SK-N-SH (cell line): ENCODE data around the gene ARID1A. TPM values are rescaled to one million over a fixed set of nuclear protein-coding genes. Genes with fewer than 3 reads are reported as not detected.

Experiments
- CTCF ChIA-PET: fragments of 300-600, 350-600 bp; formaldehyde crosslinking; extraction: SDS; loops from one replicate; lab custom pipeline; 2021; lab: Yijun Ruan, JAX
- POLR2A ChIA-PET: fragments of 350-600 bp; sonication (Branson Sonifier 250); formaldehyde crosslinking; extraction: SDS; loops from one replicate; lab custom pipeline; 2020; ENCODE audit warnings: antibody characterized with exemption, inconsistent platforms; lab: Yijun Ruan, JAX
- DNase-seq: peaks from one replicate; pipeline ENCODE4 v3.0.0; 2012
- H2AFZ ChIP-seq: fragments of 200-600 bp; sonication (generic); 2 replicates; pipeline ENCODE4 v1.8.1; 2016; ENCODE audit warnings: antibody characterized with exemption, mild to moderate bottlenecking, low read depth
- H3F3A ChIP-seq: fragments of 200-600 bp; sonication (generic); replicated peaks from 2 replicates; pipeline ENCODE3; 2016; ENCODE audit warnings: antibody characterized with exemption, mild to moderate bottlenecking; ENCODE audit not compliant: insufficient read depth
- H3K27ac ChIP-seq, 2 experiments: fragments of 200-500 bp in 1 of 2; fragments of 200-600 bp in 1 of 2; sonication (Bioruptor generic) in 1 of 2; sonication (generic), shearing (Covaris generic) in 1 of 2; 2 replicates each; pipeline versions ENCODE4 v1.5.1 to v1.6.1; 2014 to 2016; ENCODE audit warnings: low read depth in 2 of 2, inconsistent platforms in 1 of 2, low read length in 1 of 2, mild to moderate bottlenecking in 1 of 2, mixed read lengths in 1 of 2
- H3K27me3 ChIP-seq: fragments of 200-600 bp; sonication (generic), shearing (Covaris generic); 2 replicates; pipeline ENCODE4 v1.6.1; 2016; ENCODE audit warnings: mixed run types; ENCODE audit not compliant: insufficient read depth
- H3K36me3 ChIP-seq, 2 experiments: fragments of 200-500 bp in 1 of 2; fragments of 200-600 bp in 1 of 2; sonication (Bioruptor generic) in 1 of 2; sonication (generic) in 1 of 2; replicated peaks in 1 of 2; 2 replicates each; pipeline versions ENCODE3 to v1.5.1; 2014 to 2016; ENCODE audit warnings: low read length in 1 of 2, mild to moderate bottlenecking in 1 of 2; ENCODE audit not compliant: insufficient read depth in 2 of 2, control insufficient read depth in 1 of 2
- H3K4me1 ChIP-seq, 2 experiments: fragments of 200-500 bp in 1 of 2; fragments of 200-600 bp in 1 of 2; sonication (Bioruptor generic) in 1 of 2; sonication (generic), shearing (Covaris generic) in 1 of 2; 2 replicates each; pipeline versions ENCODE4 v1.5.1 to v1.6.1; 2014 to 2016; ENCODE audit warnings: low read depth in 1 of 2, low read length in 1 of 2, mixed run types in 1 of 2; ENCODE audit not compliant: insufficient read depth in 2 of 2, control insufficient read depth in 1 of 2
- H3K4me2 ChIP-seq: fragments of 200-600 bp; sonication (generic), shearing (Covaris generic); 2 replicates; pipeline ENCODE4 v1.6.1; 2017; ENCODE audit warnings: mixed run types
- H3K4me3 ChIP-seq, 2 experiments: fragments of 200-500 bp in 1 of 2; fragments of 200-600 bp in 1 of 2; sonication (Bioruptor generic) in 1 of 2; sonication (generic), shearing (Covaris generic) in 1 of 2; 2 replicates each; pipeline versions ENCODE4 v1.5.1 to v1.8.1; 2014 to 2016; ENCODE audit warnings: low read depth in 2 of 2, inconsistent platforms in 1 of 2, low read length in 1 of 2, mild to moderate bottlenecking in 1 of 2, mixed read lengths in 1 of 2, moderate library complexity in 1 of 2
- H3K79me2 ChIP-seq: fragments of 200-600 bp; sonication (generic); 2 replicates; pipeline ENCODE4 v1.8.1; 2017; ENCODE audit warnings: mild to moderate bottlenecking; ENCODE audit not compliant: insufficient read depth
- H3K9ac ChIP-seq: fragments of 200-600 bp; sonication (generic); 2 replicates; pipeline ENCODE4 v1.6.1; 2017; ENCODE audit warnings: mixed run types
- H3K9me2 ChIP-seq: fragments of 200-600 bp; sonication (generic); 2 replicates; pipeline ENCODE4 v1.6.1; 2017; ENCODE audit warnings: mixed run types
- H3K9me3 ChIP-seq: fragments of 200-600 bp; sonication (generic); 2 replicates; pipeline ENCODE4 v1.6.1; 2017; ENCODE audit warnings: mixed run types, mild to moderate bottlenecking, moderate library complexity
- H4K20me1 ChIP-seq: fragments of 200-600 bp; sonication (generic); 2 replicates; pipeline ENCODE4 v1.6.1; 2017; ENCODE audit warnings: mild to moderate bottlenecking, mixed run types; ENCODE audit not compliant: insufficient read depth
- CHD2 ChIP-seq: fragments of 150-350 bp; IDR thresholded peaks from 2 replicates; pipeline ENCODE4 v1.6.1; 2018; ENCODE audit warnings: low read length; ENCODE audit not compliant: partially characterized antibody
- CTCF ChIP-seq: fragments of 200-600 bp; sonication (generic); IDR thresholded peaks from 2 replicates; pipeline ENCODE4 v1.6.1; 2017; ENCODE audit warnings: antibody characterized with exemption, mild to moderate bottlenecking, moderate library complexity
- EP300 ChIP-seq, 2 experiments: IDR thresholded peaks; 2 replicates each; pipeline versions ENCODE4 v1.4.0 to v1.6.1; 2012; ENCODE audit warnings: borderline replicate concordance in 1 of 2, low read depth in 1 of 2, low read length in 1 of 2
- EZH2phosphoT487 ChIP-seq: fragments of 200-600 bp; sonication (generic); IDR thresholded peaks from 2 replicates; pipeline ENCODE4 v1.6.1; 2017; ENCODE audit warnings: low read depth, mixed run types, mild to moderate bottlenecking, antibody characterized with exemption, moderate library complexity, borderline replicate concordance
- FOSL2 ChIP-seq: IDR thresholded peaks from 2 replicates; pipeline ENCODE4 v1.4.0; 2012; ENCODE audit warnings: low read depth, mild to moderate bottlenecking, moderate library complexity, borderline replicate concordance
- FOXJ3 ChIP-seq: sonication (generic); formaldehyde crosslinking; IDR thresholded peaks from 2 replicates; pipeline ENCODE4 v1.5.1; 2020; ENCODE audit warnings: mild to moderate bottlenecking, missing genetic modification reagents
- GATA2 ChIP-seq: sonication (generic); formaldehyde crosslinking; IDR thresholded peaks from 2 replicates; pipeline ENCODE4 v1.5.0; 2020; ENCODE audit warnings: mild to moderate bottlenecking, missing genetic modification reagents
- JUND ChIP-seq: IDR thresholded peaks from 2 replicates; pipeline ENCODE4 v1.4.0; 2012
- MAX ChIP-seq: IDR thresholded peaks from 2 replicates; pipeline ENCODE4 v1.4.0; 2012; ENCODE audit warnings: low read depth
- MXI1 ChIP-seq: IDR thresholded peaks from 2 replicates; pipeline ENCODE4 v1.6.1; 2012; ENCODE audit warnings: mild to moderate bottlenecking, low read depth, low read length, improper control_type of control experiment
- NFIC ChIP-seq: IDR thresholded peaks from 2 replicates; pipeline ENCODE4 v1.4.0; 2012; ENCODE audit warnings: borderline replicate concordance
- PBX3 ChIP-seq: IDR thresholded peaks from 2 replicates; pipeline ENCODE4; 2012
- RAD21 ChIP-seq: IDR thresholded peaks from 2 replicates; pipeline ENCODE4 v1.6.1; 2012; ENCODE audit warnings: mild to moderate bottlenecking, low read length
- RCOR1 ChIP-seq: fragments of 150-350 bp; IDR thresholded peaks from 2 replicates; pipeline ENCODE4 v1.6.1; 2017; ENCODE audit warnings: antibody characterized with exemption, low read length
- REST ChIP-seq: IDR thresholded peaks from 2 replicates; pipeline ENCODE4 v1.6.1; 2012; ENCODE audit warnings: mild to moderate bottlenecking, low read depth, low read length, moderate library complexity
- RXRA ChIP-seq: IDR thresholded peaks from 2 replicates; pipeline ENCODE4 v1.4.0; 2012; ENCODE audit warnings: low read depth, mild to moderate bottlenecking, borderline replicate concordance
- SIN3A ChIP-seq: IDR thresholded peaks from 2 replicates; pipeline ENCODE4 v1.6.1; 2012; ENCODE audit warnings: low read depth, mild to moderate bottlenecking, low read length, moderate library complexity, borderline replicate concordance
- SMC3 ChIP-seq: IDR thresholded peaks from 2 replicates; pipeline ENCODE4 v1.6.1; 2012; ENCODE audit warnings: low read depth, low read length, improper control_type of control experiment
- TAF1 ChIP-seq: IDR thresholded peaks from 2 replicates; pipeline ENCODE4 v1.6.1; 2012; ENCODE audit warnings: low read depth, mild to moderate bottlenecking, low read length, moderate library complexity, borderline replicate concordance
- TCF12 ChIP-seq: IDR thresholded peaks from 2 replicates; pipeline ENCODE4 v1.4.0; 2012
- USF2 ChIP-seq: fragments of 150-350 bp; IDR thresholded peaks from 2 replicates; pipeline ENCODE4 v1.6.1; 2017; ENCODE audit warnings: antibody characterized with exemption, low read length, low read depth, borderline replicate concordance
- YY1 ChIP-seq: IDR thresholded peaks from 2 replicates; pipeline ENCODE4 v1.4.0; 2012; ENCODE audit warnings: low read depth, mild to moderate bottlenecking
- WGBS: methylation state at CpG from one replicate; pipeline ENCODE4 v1.1.6; 2017; ENCODE audit warnings: low lambda C conversion rate; 5-methylcytosine and 5-hydroxymethylcytosine counted together
- polyA plus RNA-seq, 3 experiments: library from polyadenylated mRNA; depleted of rRNA; stranded (reverse); fragments of >200 nt; gene quantifications; 2 replicates each; pipeline ENCODE4 v1.2.3, GENCODE V29; 2012

The ARID1A gene
- polyA plus RNA-seq, 1 of the 3 experiments (the other 2 are of a cell fraction), result 26.5 TPM

GRCh38 chr1:26787381-26787705 is 91.5 kb downstream of the ARID1A start (continued):
- TF ChIP-seq PBX3 (no peak), MXI1 (no peak), FOSL2 (no peak), TCF12 (no peak), RCOR1 (no peak), EP300 (IDR thresholded peaks at IDR 0.05; ENCODE audit: borderline replicate concordance in 1 of 2, low read depth in 1 of 2, low read length in 1 of 2) (no peak), FOXJ3 (CRISPR knock-in tag) (no peak)

- H3K36me3 ChIP-seq, result peaks cover 0 to 20% of the 10 kb centered on the region in 2 experiments
- ChIA-PET POLR2A (interaction anchor here (0.6 to 2.5 kb wide), 15 partner anchors 9 to 299 kb away, joined by 3 to 44 read pairs (median 4); partner anchors contain the start of gene ARID1A), CTCF (interaction anchor here (0.6 to 6.2 kb wide), 33 partner anchors 10 to 288 kb away, joined by 3 to 311 read pairs (median 6); partner anchors contain the start of gene RPS6KA1)
- peak within 1 kb of the TSS; percentile 91 for H3K9ac ChIP-seq
- DNase-seq, result peak; percentile 97
- H3K4me2 ChIP-seq, result peak within 1 kb of the TSS; percentile 96
- peaks cover 34% of the 10 kb centered on the region for H3F3A ChIP-seq
- peak within 1 kb of the TSS; percentile 98 to 99 for H3K27ac ChIP-seq
- H3K9me3 ChIP-seq, result no peaks in the 10 kb centered on the region
- H3K79me2 ChIP-seq, result peaks cover 7% of the 10 kb centered on the region; the same call in 1 of the 2 replicates
- WGBS, result 5% methylated on average over 16 of the region's 63 CpGs
- peak within 1 kb of the TSS; percentile 85 for H2AFZ ChIP-seq
- no peaks in the 10 kb centered on the region for H4K20me1 ChIP-seq
- no peaks in the 10 kb centered on the region for H3K27me3 ChIP-seq
- no peaks in the 10 kb centered on the region for H3K9me2 ChIP-seq
- H3K4me1 ChIP-seq, result peaks cover 29 to 34% of the 10 kb centered on the region in 2 experiments
- peak within 1 kb of the TSS; percentile 71 to 88 for H3K4me3 ChIP-seq
- TF ChIP-seq SIN3A (peak; percentile 51; the same call in 1 of the 2 replicates), NFIC (no peak), FOSL2 (no peak), SMC3 (no peak), TCF12 (no peak; the same call in 1 of the 2 replicates), CTCF (no peak), EZH2phosphoT487 (no peak), RXRA (no peak), MAX (peak; percentile 50), TAF1 (peak; percentile 74), YY1 (peak; percentile 94), GATA2 (CRISPR knock-in tag) (peak; percentile 34; the same call in 1 of the 2 replicates), REST (no peak), USF2 (no peak), RAD21 (no peak), MXI1 (peak; percentile 58; the same call in 1 of the 2 replicates), JUND (no peak), CHD2 (no peak)
Measured at GRCh38 chr1:26787706-26788514, 92.1 kb downstream of the ARID1A start, which contains the start of gene PIGV. TSS of gene PIGV (plus strand) at chr1:26787950. CDS start at chr1:26790816, 2,866 bp downstream.
